Measurements from ENCODE around the gene PLCG1. TPM values are rescaled to one million over a fixed set of nuclear protein-coding genes. Genes with fewer than 3 reads are reported as not detected.
"Not testable (repeated sequence)": the region's sequence is repeated elsewhere in the genome, so short reads cannot be mapped to it uniquely, and the experiment has no call there.

The PLCG1 gene
- total and polyA plus RNA-seq, 5 donors from 2014 or later, result 30.4 to 540 (median 33.2) TPM

DNA sequence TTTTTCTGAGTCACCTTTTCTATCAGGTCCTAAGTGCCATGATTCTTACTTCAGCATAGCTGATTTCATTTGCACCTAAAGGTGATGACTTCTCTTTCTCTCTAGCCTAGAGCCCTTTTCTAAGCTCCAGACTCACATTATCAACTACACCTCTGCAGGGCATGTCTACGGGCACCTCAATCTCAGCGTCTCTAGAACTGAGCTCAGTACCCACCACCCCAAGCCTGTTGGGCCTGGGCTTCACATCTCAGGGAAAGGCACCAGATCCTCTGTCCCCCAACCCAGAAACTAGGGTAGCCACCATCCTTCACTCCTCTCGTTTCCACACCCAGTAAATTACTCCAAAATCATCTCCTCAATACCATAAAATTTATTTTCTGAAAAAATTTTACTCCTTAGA is 10.6 kb upstream of the PLCG1 start:
- DNase-seq, result no peak
- H3K27me3 Mint-ChIP-seq, result no peaks in the 10 kb centered on the region
- Histone ChIP-seq H3K9me3 (ENCODE audit: control insufficient read depth in 2 of 2, low read length in 2 of 2) (no peaks in the 10 kb centered on the region), H3K4me3 (ENCODE audit: low read depth, low read length) (no peak overlapping the region), H3K36me3 (ENCODE audit: control insufficient read depth, insufficient read depth, low read length) (peaks cover 29% of the 10 kb centered on the region), H3K4me1 (ENCODE audit: control insufficient read depth, insufficient read depth, low read length, poor library complexity, severe bottlenecking) (no peaks in the 10 kb centered on the region), H3K27ac (ENCODE audit: insufficient read depth, low read length, poor library complexity, severe bottlenecking) (no peak overlapping the region), H3K27me3 (ENCODE audit: control insufficient read depth, insufficient read depth, low read length) (no peaks in the 10 kb centered on the region)
- no peak overlapping the region for H3K4me3 Mint-ChIP-seq
- H3K4me1 Mint-ChIP-seq, result peaks cover 0 to 6% (median 3%) of the 10 kb centered on the region in 4 donors
- H3K36me3 Mint-ChIP-seq, result peaks cover 39% of the 10 kb centered on the region
- peaks cover 0 to 2% (median 0%) of the 10 kb centered on the region in 7 donors for H3K9me3 Mint-ChIP-seq
- peak overlapping the region in 2 of 3 donors; percentile 13 to 45 for H3K27ac Mint-ChIP-seq
- no peak for ATAC-seq (ENCODE audit: low read depth in 2 of 2)

- Mint-ChIP-seq H3K36me3 (peaks cover 31% of the 10 kb centered on the region), H3K4me1 (peaks cover 0 to 16% (median 6%) of the 10 kb centered on the region in 4 donors)
- not testable (repeated sequence) for H3K4me3 ChIP-seq (ENCODE audit: low read depth, low read length); H3K27me3 ChIP-seq (ENCODE audit: control insufficient read depth, insufficient read depth, low read length); H3K27ac Mint-ChIP-seq; H3K9me3 Mint-ChIP-seq; H3K4me1 ChIP-seq (ENCODE audit: control insufficient read depth, insufficient read depth, low read length, poor library complexity, severe bottlenecking); H3K9me3 ChIP-seq (ENCODE audit: control insufficient read depth in 2 of 2, low read length in 2 of 2); DNase-seq; ATAC-seq (ENCODE audit: low read depth in 2 of 2); H3K4me3 Mint-ChIP-seq; H3K27me3 Mint-ChIP-seq; H3K27ac ChIP-seq (ENCODE audit: insufficient read depth, low read length, poor library complexity, severe bottlenecking)
- peaks cover 13% of the 10 kb centered on the region for H3K36me3 ChIP-seq (ENCODE audit: control insufficient read depth, insufficient read depth, low read length)
These were observed 9.0 kb upstream of the PLCG1 start for GRCh38 chr20:41128317-41128716.

- H3K27ac ChIP-seq (ENCODE audit: insufficient read depth, low read length, poor library complexity, severe bottlenecking), result no peak overlapping the region
- DNase-seq (no peak), ATAC-seq (ENCODE audit: low read depth in 2 of 2) (no peak)
- Mint-ChIP-seq H3K9me3 (peaks cover 0 to 2% (median 0%) of the 10 kb centered on the region in 7 donors), H3K27me3 (peaks cover 6% of the 10 kb centered on the region), H3K27ac (peak overlapping the region; percentile 2 to 82 (median 13)), H3K36me3 (peaks cover 8% of the 10 kb centered on the region), H3K4me3 (peak overlapping the region in 2 of 4 donors; percentile 10 to 85), H3K4me1 (peaks cover 21 to 45% (median 33%) of the 10 kb centered on the region in 4 donors)
- no peaks in the 10 kb centered on the region for H3K36me3 ChIP-seq (ENCODE audit: control insufficient read depth, insufficient read depth, low read length)
- H3K4me1 ChIP-seq (ENCODE audit: control insufficient read depth, insufficient read depth, low read length, poor library complexity, severe bottlenecking), result peaks cover 31% of the 10 kb centered on the region
- H3K4me3 ChIP-seq (ENCODE audit: low read depth, low read length), result no peak overlapping the region
- H3K9me3 ChIP-seq (ENCODE audit: control insufficient read depth in 2 of 2, low read length in 2 of 2), result no peaks in the 10 kb centered on the region
- no peaks in the 10 kb centered on the region for H3K27me3 ChIP-seq (ENCODE audit: control insufficient read depth, insufficient read depth, low read length)
These were observed 5.6 kb upstream of the PLCG1 start for GRCh38 chr20:41131594-41132387.

DNA sequence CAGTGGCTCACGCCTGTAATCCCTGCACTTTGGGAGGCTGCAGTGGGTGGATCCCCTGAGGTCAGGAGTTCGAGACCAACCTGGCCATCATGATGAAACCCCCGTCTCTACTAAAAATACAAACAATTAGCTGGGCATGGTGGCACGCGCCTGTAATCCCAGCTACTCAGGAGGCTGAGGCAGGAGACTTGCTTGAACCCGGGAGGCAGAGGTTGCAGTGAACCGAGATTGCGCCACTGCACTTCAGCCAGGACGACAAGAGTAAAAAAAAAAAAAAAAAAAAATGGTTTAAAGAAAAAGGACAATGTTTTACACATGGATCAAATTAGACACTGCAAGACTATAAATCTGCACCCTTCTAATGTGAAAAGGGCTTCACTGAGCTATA is 5.0 kb upstream of the PLCG1 start:
- not testable (repeated sequence) for H3K9me3 Mint-ChIP-seq; H3K36me3 ChIP-seq (ENCODE audit: control insufficient read depth, insufficient read depth, low read length); H3K27ac ChIP-seq (ENCODE audit: insufficient read depth, low read length, poor library complexity, severe bottlenecking); H3K27me3 ChIP-seq (ENCODE audit: control insufficient read depth, insufficient read depth, low read length); H3K9me3 ChIP-seq (ENCODE audit: control insufficient read depth in 2 of 2, low read length in 2 of 2); DNase-seq; H3K4me3 ChIP-seq (ENCODE audit: low read depth, low read length); H3K27me3 Mint-ChIP-seq; H3K36me3 Mint-ChIP-seq; ATAC-seq (ENCODE audit: low read depth in 2 of 2)
- H3K4me3 Mint-ChIP-seq, result peak overlapping the region in 1 of 4 donors; percentile 85
- peaks cover 21 to 45% (median 33%) of the 10 kb centered on the region in 4 donors for H3K4me1 Mint-ChIP-seq
- H3K4me1 ChIP-seq (ENCODE audit: control insufficient read depth, insufficient read depth, low read length, poor library complexity, severe bottlenecking), result peaks cover 31% of the 10 kb centered on the region
- peak overlapping the region in 2 of 3 donors; percentile 46 to 86 for H3K27ac Mint-ChIP-seq

DNA sequence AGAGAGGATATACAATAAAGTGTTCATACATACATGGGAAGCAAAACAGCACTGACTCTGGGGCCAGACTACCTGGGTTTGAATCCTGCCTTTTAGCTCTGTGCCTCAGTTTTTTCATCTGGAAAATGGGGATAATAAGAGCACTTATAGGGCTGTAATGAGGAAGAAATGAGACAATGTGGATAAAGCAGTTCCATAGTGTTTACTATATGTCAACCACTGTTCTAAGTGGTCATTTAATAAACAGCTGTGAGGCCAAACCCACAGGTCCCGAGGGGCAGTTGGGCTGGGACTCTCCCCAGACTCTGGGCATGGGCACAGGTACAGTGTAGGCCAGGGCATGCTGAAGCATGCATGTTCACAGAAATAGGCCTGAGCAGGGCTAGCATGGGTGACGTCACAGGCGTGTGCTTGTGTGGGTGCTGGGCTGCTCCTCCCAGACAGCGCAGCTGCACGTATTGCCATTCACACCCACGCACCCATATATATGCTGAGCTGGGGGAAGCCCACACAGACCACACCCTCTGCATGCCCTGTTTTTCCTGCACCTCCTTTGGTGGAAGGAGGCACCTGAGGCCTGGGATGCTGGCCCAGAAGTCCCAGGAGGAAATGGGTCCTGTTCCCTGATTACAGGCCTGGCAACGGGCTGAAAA is 3.5 kb upstream of the PLCG1 start:
- ATAC-seq (ENCODE audit: low read depth in 2 of 2), result peak; percentile 17 to 38
- peaks cover 21 to 45% (median 33%) of the 10 kb centered on the region in 4 donors for H3K4me1 Mint-ChIP-seq

DNA sequence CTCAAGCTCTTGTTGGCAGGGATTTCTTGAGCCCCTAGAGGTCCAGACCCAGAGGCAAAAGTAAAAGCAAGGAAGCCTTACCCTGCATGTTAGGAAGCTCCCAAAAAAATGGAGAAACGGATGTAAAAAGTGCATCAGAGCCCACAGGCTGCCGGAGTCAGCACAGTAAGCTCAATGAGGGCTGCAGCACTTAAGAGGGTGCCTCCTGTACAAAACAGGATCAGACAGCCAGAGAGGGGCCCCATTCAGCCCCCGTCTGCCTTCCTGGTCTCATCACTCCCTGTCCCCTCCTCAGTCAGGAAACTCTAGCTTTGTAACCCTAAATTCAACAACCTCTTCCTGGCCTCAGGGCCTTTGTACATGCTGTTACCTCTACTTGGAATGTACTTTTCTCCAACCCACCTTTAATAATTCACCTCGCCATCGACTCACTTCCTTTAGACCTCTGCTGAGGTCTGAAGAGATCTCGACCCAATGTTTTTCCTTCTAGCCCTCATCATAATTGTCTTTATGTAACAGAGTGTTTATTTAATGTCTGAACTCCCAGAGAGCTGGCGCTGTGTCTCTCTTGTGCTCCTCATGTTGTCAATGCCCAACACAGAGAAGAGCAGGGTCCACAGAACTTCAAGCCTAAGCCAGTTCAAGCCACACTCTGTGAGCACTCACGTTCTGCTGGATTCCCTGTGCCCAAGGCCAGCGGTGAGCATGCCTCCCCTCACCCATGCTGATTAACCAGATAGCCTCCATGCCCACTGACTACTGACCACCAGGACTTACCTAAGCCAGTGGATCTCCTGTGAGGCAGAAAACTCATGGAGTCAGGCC is 2.8 kb upstream of the PLCG1 start:
- H3K4me3 Mint-ChIP-seq, result peak overlapping the region; percentile 15 to 92 (median 62)
- no peaks in the 10 kb centered on the region for H3K9me3 ChIP-seq (ENCODE audit: control insufficient read depth in 2 of 2, low read length in 2 of 2)
- no peaks in the 10 kb centered on the region for H3K27me3 ChIP-seq (ENCODE audit: control insufficient read depth, insufficient read depth, low read length)
- no peaks in the 10 kb centered on the region for H3K9me3 Mint-ChIP-seq
- H3K4me1 ChIP-seq (ENCODE audit: control insufficient read depth, insufficient read depth, low read length, poor library complexity, severe bottlenecking), result peaks cover 48% of the 10 kb centered on the region
- peaks cover 5% of the 10 kb centered on the region for H3K36me3 Mint-ChIP-seq
- no peak for ATAC-seq (ENCODE audit: low read depth in 2 of 2)
- H3K4me1 Mint-ChIP-seq, result peaks cover 23 to 48% (median 35%) of the 10 kb centered on the region in 4 donors
- peaks cover 6% of the 10 kb centered on the region for H3K27me3 Mint-ChIP-seq
- no peaks in the 10 kb centered on the region for H3K36me3 ChIP-seq (ENCODE audit: control insufficient read depth, insufficient read depth, low read length)
- H3K27ac ChIP-seq (ENCODE audit: insufficient read depth, low read length, poor library complexity, severe bottlenecking), result peak overlapping the region; percentile 74
- DNase-seq, result no peak
- peak overlapping the region; percentile 74 to 87 (median 86) for H3K27ac Mint-ChIP-seq
- peak overlapping the region; percentile 32 for H3K4me3 ChIP-seq (ENCODE audit: low read depth, low read length)

More for the DNA sequence above, 3.5 kb upstream of the PLCG1 start:
- H3K36me3 ChIP-seq (ENCODE audit: control insufficient read depth, insufficient read depth, low read length), result no peaks in the 10 kb centered on the region
- no peak overlapping the region for H3K4me3 ChIP-seq (ENCODE audit: low read depth, low read length)
- H3K27me3 Mint-ChIP-seq, result peaks cover 6% of the 10 kb centered on the region
- peak overlapping the region in 3 of 4 donors; percentile 24 to 85 (median 30) for H3K4me3 Mint-ChIP-seq
- DNase-seq, result peak; percentile 68 to 87 (median 70)
- H3K27me3 ChIP-seq (ENCODE audit: control insufficient read depth, insufficient read depth, low read length), result no peaks in the 10 kb centered on the region
- peak overlapping the region; percentile 74 for H3K27ac ChIP-seq (ENCODE audit: insufficient read depth, low read length, poor library complexity, severe bottlenecking)
- H3K27ac Mint-ChIP-seq, result peak overlapping the region; percentile 85 to 87 (median 86)
- no peaks in the 10 kb centered on the region for H3K9me3 ChIP-seq (ENCODE audit: control insufficient read depth in 2 of 2, low read length in 2 of 2)
- peaks cover 5% of the 10 kb centered on the region for H3K36me3 Mint-ChIP-seq
- peaks cover 41% of the 10 kb centered on the region for H3K4me1 ChIP-seq (ENCODE audit: control insufficient read depth, insufficient read depth, low read length, poor library complexity, severe bottlenecking)
- no peaks in the 10 kb centered on the region for H3K9me3 Mint-ChIP-seq

DNA sequence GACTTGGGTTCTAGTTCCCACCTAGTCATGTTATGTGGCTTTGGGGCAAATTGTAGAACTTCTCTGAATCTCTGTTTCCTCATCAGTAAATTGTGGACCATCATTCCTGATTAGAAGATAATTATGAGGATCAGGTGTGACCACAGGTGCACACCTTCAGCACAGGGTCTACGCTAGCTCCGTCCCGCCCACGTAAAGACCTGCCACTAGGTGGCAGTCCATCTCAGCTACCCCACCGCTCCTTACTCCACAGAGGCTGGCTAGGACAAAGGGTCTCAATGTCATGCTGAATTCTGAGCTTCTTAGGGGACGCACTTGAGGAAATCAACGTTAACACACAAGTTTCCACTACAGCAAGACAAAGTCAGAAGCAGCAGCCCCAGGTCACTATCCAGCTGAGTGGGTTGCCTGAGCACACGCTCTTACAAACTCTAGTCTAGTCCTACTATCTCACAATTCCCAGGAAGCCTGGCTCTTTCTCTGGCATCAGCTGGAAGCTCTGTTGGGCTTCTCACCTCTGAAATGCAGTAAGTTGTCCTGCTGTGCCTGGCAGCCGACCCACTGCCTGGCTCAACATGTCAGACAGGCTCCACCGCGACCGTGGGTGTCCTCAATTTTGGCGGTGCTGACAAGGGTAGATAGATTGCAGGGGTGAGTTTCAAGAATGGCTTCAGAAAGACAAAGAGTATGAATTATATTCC is 2.0 kb upstream of the PLCG1 start:
- H3K27ac ChIP-seq (ENCODE audit: insufficient read depth, low read length, poor library complexity, severe bottlenecking), result peak overlapping the region; percentile 84
- peak overlapping the region; percentile 32 for H3K4me3 ChIP-seq (ENCODE audit: low read depth, low read length)
- H3K27me3 Mint-ChIP-seq, result peaks cover 6% of the 10 kb centered on the region
- peaks cover 3% of the 10 kb centered on the region for H3K36me3 Mint-ChIP-seq
- no peaks in the 10 kb centered on the region for H3K36me3 ChIP-seq (ENCODE audit: control insufficient read depth, insufficient read depth, low read length)
- H3K9me3 Mint-ChIP-seq, result no peaks in the 10 kb centered on the region
- peaks cover 56% of the 10 kb centered on the region for H3K4me1 ChIP-seq (ENCODE audit: control insufficient read depth, insufficient read depth, low read length, poor library complexity, severe bottlenecking)
- peak; percentile 18 to 22 for ATAC-seq (ENCODE audit: low read depth in 2 of 2)
- no peaks in the 10 kb centered on the region for H3K27me3 ChIP-seq (ENCODE audit: control insufficient read depth, insufficient read depth, low read length)
- peak overlapping the region; percentile 74 to 87 (median 86) for H3K27ac Mint-ChIP-seq
- peak; percentile 52 to 74 (median 61) for DNase-seq
- peak overlapping the region; percentile 85 to 96 (median 93) for H3K4me3 Mint-ChIP-seq
- H3K9me3 ChIP-seq (ENCODE audit: control insufficient read depth in 2 of 2, low read length in 2 of 2), result no peaks in the 10 kb centered on the region
- peaks cover 23 to 54% (median 43%) of the 10 kb centered on the region in 4 donors for H3K4me1 Mint-ChIP-seq
